HG03045 (cell line): ENCODE measurements around the gene TPO.
"Not testable (repeated sequence)": the region's sequence is repeated elsewhere in the genome, so short reads cannot be mapped to it uniquely, and the experiment has no call there.

ENCODE experiments used
- ATAC-seq: cut with Tn5 transposase; IDR thresholded peaks from one replicate; pipeline ENCODE4 v1.9.1; 2021; ENCODE audit warnings: mild to moderate bottlenecking, moderate library complexity; ENCODE audit not compliant: unreplicated experiment

Gene TPO

GRCh38 chr2:1548910-1549673 is 135.8 kb downstream of the TPO start:
- no peak for ATAC-seq

GRCh38 chr2:1550076-1550475 is 136.8 kb downstream of the TPO start:
- ATAC-seq, result no peak

GRCh38 chr2:1550658-1551316 is 137.5 kb downstream of the TPO start:
- peak; percentile 57 for ATAC-seq

GRCh38 chr2:1551905-1552304 is 138.6 kb downstream of the TPO start:
- no peak for ATAC-seq

- no peak for ATAC-seq
These were observed 139.3 kb downstream of the TPO start for GRCh38 chr2:1552611-1553010.

- no peak for ATAC-seq
These were observed 140.5 kb downstream of the TPO start for GRCh38 chr2:1553671-1554295.

GRCh38 chr2:1556286-1556685 is 143.0 kb downstream of the TPO start:
- no peak for ATAC-seq

GRCh38 chr2:1556776-1557466 is 143.7 kb downstream of the TPO start:
- ATAC-seq, result no peak

GRCh38 chr2:1557467-1557820 is 144.2 kb downstream of the TPO start:
- no peak for ATAC-seq

GRCh38 chr2:1559589-1560175 is 146.4 kb downstream of the TPO start:
- no peak for ATAC-seq

- ATAC-seq, result no peak
These were observed 148.0 kb downstream of the TPO start for GRCh38 chr2:1561259-1561658.

- ATAC-seq, result no peak
These were observed 148.7 kb downstream of the TPO start for GRCh38 chr2:1561811-1562421.

GRCh38 chr2:1563084-1563857 is 150.0 kb downstream of the TPO start:
- ATAC-seq, result no peak

GRCh38 chr2:1563943-1564891 is 151.0 kb downstream of the TPO start:
- no peak for ATAC-seq

GRCh38 chr2:1567556-1568344 is 154.5 kb downstream of the TPO start:
- no peak for ATAC-seq

GRCh38 chr2:1568345-1568668 is 155.0 kb downstream of the TPO start:
- ATAC-seq, result not testable (repeated sequence)

GRCh38 chr2:1569879-1570450 is 156.7 kb downstream of the TPO start:
- no peak for ATAC-seq
